ENCODE results near the gene MBOAT1.

Gene MBOAT1

DNA sequence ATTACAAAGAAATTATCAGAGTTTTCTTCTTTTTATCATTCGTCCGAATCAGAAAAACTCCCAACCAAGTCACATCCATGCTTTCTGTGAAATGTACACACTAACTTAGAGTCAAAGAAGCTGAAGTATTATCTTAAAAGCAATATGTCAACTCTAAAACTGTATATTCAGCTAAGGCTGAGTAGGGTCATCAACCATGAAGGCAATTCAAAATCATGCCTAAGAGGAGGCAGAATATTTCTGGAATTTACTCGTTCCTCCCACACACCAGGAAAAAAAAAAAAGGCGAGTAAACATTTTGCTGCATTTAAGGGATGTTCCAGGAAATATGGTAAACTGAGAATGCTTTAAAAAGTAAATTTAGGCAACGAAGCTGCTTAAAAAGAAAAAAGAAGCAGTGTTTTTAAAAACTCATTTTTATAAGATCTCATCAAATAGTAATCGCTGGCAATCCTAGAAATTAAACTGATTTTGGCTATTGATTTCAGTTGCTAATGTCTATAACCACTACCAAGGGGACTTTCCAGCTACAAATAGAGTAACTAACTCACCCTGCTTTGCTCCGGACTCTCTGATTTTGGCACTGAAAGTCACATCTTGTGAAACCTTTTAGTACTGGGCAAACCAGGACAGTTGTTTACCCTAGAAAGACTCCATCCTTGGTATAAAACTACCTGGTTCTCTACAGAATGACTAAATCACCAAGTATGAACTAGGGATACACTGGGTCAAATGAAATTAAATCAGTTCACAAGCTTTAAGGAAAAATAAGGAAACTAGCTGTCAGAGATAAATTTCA lies 82.8 kb downstream of the MBOAT1 start:
- DNase-seq = no peak

DNA sequence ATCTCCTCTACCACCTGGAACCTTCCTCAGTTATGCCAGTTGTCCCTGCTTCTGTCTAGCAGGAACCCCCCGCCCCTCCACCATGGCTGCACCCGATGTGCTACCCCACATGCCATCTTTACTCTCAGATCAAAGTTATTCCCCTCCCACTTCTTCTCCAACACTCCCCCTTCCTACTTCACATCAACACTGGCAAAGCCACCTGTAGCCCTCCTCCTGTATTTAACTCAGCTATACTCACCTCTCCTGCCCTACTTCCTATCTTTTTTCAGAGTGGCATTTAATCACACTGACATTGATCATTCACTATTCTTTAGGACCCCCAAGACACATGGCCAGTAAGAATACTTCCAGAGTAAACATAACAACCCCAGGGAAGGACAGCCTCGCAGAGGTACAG lies 84.3 kb downstream of the MBOAT1 start:
- no peak for DNase-seq

DNA sequence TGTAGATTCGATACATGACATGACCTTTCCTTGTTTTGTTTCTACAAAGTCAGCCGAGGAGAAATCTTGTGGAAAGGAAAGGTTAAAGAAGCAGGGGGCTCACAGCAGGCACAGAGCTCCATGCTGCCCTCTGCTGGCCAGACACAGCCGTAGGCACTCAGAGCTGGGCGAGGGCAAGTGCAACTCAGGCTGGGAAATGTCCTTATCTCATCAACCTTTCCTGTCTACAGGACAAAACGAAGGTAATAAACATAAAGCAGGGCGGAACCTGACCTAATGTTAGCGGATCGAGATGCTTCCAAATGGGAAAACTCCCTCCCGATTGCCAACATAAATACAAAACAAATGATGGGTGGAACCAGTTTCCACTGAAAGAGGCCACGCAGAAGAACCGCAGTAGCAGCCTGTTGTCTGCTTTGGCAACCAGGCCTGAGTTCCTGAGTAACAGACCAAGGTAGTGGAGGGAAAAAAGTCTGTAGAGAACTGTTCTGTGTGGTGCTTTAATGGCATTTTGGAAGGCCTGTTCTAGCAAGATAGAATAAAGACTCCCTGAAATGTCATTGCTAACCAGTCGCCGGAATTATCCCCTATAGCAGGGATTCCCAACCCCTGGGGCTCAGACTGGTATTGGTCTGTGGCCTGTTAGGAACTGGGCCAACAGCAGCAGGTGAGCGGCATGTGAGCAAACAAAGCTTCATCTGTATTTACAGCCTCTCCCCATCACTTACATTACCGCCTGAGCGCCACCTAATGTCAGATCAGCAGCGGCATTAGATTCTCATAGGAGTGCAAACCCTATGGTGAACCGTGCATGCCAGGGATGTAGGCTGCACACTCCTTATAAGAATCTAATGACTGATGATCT lies 85.2 kb downstream of the MBOAT1 start:
- peak; percentile 83 for DNase-seq

DNA sequence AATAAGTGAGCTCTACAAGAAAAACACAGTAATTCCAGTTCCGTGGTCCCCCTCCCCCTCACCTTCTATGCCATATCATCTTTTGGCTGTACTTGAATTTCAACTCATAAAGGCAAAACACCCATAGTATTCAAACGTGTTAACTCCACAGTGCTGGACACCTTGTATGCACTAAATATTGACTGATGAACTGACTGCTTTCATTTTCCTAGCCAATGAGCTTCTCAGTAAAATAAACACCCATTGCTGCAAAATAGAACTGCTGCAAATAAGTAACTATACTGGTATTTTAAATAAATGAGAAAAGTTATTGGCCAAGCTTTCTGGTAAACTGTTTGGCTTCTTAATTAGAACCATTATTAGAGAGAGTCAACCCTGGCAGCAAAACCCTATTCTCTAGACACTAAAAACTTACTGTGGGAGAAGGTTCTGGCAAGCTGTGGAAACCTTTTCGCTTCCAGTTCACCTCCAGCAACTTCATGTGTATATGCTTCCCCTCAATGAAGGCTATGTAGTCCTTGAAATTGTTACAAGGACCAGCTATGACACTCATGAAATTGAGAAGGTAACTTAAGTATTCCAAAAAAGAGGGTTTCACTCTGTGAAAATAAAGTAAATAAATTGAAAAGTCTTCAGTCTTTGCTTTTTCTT lies 86.0 kb downstream of the MBOAT1 start:
- DNase-seq = no peak

DNA sequence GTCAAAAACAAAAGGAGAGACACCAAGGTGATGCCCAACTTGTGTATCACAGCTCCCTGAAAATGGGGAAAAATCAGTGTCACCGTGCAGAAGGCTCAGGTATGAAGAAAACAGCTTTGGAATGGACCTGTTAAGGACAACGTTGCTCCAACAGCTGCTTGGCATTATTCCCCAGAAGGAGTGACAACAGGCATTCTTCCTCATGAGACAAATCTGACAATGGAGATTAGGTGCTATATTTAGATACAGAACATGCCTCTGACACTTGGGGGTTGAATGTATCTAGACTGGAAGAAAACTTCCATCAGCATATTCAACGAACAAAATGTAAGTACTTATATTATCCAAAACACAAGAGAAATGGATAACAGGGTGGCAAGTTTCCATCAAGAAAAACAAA lies 87.7 kb downstream of the MBOAT1 start:
- DNase-seq = no peak

DNA sequence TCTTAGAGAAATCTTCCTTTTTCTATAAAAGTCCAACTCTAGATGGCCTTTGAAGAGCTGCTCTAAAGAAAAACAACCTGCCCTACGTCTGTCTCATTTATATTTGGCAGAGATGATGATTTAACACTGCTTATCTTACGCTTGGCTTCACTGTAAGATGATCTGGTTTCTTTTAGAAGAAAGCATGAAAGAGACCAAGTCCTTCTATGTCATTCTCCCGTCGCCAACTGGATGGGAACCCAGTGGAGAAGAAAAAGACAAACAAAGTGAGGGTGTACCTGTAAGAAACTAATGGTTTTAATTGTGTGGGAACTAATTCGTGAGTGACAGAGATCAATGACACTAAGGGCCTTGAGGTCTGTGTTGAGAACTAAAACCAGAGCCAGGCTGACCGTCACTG lies 92.8 kb downstream of the MBOAT1 start:
- DNase-seq = no peak

DNA sequence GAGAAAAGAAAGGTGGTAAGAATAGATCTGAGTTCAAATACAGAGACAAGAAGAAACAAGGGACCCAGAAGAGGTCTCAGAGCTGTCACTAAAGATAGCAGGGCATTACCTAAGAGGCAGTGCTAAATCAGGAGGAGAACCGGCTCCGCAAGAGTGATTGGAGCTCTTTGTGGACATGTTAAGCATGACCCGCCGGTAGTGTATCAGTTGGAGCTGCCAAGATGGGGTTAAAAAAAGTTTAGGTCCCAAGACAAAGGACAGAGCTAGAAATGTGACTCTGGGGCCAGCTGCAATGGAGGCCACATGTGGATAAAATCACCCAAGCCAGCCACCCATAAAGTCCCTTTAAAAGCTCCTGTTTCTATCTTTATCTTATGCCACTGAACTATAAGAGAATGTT lies 93.4 kb downstream of the MBOAT1 start:
- DNase-seq = no peak

DNA sequence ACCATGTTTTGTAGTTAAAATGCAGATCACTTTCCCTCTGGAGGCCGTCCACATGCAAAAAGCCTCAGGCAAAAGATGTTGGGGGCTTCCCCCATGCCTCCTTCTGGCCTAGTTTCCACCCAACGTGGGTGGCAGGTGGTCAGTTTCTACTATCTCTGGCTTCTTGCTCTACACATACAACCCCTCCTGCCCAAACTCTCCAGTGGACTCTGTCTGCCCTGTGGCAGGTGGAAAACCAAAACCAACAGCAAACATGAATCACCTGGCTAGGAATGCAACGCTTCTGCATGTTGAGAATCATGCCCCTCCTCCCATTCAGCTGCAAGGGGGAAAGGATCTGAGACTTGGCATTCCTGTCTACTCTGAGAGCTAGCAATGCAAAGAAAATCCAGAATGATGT lies 94.8 kb downstream of the MBOAT1 start:
- no peak for DNase-seq

DNA sequence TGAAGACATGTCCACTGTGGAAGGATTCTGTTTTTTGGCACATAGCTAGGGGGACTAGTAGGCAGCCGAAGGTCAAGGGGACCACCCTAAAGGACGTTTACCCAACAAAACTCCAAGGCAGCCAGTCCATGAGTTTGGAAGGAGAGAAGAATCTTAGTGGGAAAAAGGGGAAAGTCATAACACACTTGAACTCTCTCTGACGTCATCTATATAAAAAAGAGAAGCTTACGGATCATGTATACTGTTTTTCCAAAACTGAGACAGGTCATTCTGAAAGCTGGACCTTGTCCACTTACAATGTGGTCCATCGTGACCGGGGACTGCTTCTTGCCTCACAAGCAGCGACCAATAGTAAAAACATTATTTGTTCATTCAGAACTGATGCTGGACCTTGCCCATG lies 95.5 kb downstream of the MBOAT1 start:
- no peak for DNase-seq

DNA sequence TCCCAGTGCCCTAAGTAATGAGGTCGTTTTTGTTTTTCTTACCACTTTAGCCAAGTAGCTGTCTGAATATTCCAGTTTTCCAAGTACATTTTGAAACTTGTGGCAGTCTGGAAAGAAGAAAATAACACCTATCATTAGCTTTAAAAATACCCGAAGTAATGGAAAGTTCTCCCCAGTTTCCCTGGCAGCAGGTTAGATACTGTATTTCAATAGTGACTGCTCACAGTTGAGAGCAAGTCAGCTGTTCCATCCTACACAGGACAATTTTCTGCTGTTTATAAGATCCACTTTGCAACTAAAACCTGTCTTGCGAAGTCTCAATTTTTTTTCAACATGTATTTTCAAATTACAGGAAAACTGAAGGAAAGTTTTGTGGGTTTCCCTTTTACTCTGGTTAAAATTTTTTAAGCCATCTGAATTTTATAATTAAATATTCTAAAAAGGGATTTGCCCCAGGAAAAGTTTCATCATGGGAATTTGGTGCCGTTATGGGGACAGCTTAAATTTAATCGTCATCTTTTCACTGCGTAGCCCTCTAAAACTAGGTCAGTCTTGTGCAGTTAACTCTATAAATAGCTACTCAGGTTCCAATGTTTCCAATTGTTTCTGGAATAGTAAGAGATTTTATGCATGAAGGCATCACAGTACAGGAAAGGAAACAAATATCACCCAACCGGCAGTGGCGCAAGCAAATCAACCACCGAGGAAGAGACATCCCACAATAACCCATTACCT lies 96.9 kb downstream of the MBOAT1 start:
- no peak for DNase-seq

DNA sequence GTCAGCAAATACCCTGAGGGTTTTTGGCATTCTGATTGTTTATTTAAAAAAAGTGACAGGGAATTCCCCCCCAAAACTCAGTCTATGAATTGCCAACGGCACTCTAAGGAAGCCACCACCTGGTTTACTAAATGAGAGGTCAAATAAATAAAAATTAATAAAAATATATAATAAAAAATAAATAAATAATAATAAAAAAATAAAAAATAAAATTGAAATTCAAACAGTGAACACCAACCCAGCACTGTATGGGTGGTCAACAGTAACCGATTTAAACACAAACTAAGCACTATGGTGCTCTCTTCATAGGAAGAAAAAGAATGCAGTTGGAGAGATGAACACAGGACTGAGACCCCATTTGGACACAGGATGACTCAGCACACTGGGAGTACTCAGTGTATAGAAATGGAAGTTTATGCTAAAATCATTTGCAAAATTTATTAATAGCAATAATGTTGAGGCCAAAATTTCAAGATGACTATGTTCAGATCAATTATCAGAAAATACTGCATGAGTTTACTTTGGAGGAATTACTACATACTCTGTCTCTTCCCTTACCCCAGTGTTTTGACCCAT lies 98.5 kb downstream of the MBOAT1 start:
- DNase-seq = no peak

DNA sequence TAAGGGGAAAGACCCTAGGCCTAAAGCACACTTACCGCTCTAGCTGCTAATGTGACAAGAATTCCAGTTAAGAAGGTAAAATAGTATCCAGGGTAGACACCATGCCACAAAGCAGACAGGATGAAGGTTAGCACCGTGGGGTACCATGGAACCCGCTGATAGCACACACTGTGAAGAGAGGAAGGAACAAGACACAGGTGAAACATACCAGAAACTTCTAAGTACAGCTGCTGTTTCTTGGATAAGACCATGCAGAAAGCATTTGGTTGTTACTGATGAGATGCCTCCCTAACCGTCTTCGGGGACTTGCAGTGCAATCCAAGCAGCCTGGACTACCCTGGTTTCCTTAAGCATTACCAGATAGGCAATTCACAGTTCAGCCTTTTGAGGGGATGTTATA lies 99.4 kb downstream of the MBOAT1 start:
- DNase-seq = no peak

DNA sequence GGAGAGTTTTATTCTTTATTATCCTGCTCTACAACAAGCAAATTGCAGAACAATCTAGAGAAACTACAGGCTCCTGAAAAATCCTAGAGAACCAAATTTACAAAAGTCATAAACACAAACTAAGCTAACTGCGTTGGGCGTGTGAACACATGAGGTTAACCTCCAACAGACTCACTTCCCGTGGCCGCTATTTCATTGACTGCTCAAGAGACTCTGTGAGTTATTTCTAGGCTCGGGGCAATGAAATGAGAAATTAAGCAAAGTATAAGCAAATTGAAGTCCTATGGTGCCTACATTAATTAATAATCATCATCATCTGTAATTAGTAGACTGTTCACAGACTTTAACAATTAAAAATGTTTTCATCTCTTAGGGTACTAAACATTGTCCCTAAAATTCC lies 100.0 kb downstream of the MBOAT1 start:
- no peak for DNase-seq

DNA sequence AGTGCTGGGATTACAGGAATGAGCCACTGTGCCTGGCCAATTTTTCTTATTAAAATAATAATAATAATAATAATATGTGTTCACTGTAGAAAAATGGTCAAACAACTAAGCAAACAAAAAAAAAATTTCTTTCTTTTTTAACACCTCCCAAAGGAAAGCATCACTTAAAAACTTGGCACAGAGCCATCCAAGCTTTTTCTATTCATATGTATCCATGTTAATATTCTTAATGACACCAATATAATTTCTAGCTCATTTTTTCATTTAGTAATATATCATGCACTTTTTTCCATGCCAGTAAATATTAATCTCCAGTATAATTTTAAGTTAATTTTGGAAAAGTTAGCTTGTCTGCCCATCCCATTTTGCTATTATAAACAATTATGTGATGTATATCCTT lies 101.8 kb downstream of the MBOAT1 start:
- no peak for DNase-seq

DNA sequence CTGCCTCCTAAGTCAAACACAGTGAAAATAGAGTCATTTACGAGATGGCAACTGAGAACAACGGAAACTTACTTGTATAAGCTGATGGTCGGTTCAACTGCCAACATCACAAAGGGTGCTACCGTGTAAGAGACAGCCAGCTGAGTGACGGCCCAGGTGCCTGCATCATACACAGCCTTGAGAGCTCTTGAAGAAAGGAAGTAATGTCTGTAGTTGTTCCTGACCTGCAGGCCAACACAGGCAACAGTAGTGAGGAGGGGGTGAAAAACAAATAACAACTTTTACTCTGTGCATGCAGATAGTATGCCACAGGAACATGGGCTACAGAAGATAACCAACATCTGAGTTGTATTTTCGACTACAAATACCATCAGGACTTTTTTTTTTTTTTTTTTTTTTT lies 102.7 kb downstream of the MBOAT1 start:
- no peak for DNase-seq

DNA sequence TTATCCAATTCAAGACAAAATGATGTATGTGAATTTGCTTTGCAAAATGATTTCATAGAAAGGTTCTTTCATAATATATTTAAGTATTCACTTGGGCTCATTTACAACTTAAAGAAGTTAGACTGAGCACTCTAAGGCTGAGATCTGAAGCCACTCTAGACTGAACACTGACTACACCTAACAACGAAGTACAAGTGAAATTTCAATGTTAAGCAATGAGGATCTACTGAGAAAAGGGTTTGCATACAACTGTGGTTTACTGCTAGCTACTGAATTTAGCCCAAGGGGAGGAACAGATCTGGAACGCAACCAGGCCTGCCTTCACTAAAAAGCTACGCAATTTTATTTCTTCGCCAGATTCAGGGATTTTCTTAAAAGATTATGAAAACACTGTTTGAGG lies 106.4 kb downstream of the MBOAT1 start:
- no peak for DNase-seq

DNA sequence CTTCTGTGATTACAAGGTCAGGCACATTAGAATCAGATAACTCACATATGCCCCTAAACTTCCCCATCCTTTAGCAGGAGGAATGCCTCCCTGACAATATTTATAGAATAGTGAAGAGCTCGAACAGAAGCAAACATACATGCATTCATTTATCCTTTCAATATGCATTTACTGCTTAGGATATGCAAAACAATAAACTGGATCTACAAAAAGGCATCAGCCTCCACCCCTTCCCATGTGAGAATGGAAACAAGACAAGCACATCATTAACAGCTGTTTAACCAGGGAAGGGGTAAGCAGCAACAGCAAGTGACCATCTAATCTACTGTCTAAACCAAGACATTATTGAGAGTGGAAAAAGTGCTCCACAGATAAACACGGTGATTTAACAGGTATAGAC lies 107.6 kb downstream of the MBOAT1 start:
- DNase-seq = no peak

DNA sequence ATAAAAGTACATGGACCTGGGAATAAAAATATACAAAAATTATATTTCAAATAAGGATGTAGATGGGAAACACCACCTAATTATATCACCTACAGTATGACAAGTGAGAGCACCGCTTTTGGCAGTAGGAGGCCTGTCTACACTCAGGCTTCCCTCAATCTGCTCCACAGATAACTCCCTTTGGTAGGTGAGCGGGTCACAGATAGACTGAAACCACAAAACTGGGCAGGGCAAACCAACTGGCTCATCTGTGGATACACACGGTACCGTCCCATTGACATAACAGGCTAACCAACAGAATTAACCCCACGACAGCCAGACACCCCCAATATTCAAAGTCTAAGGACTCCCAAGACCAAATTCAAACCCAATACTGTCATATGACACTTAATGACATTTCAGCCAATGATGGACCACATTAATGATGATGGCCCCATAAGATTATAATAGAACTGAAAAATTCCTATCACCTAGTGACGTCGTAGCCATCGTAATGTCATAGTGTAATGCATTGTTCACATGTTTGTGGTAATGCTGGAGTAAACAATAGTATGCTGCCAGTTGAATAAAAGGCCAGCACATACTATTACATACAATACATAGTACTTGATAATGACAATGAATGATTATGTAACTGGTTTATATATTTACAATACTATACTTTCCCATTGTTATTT lies 109.7 kb downstream of the MBOAT1 start:
- DNase-seq = no peak

DNA sequence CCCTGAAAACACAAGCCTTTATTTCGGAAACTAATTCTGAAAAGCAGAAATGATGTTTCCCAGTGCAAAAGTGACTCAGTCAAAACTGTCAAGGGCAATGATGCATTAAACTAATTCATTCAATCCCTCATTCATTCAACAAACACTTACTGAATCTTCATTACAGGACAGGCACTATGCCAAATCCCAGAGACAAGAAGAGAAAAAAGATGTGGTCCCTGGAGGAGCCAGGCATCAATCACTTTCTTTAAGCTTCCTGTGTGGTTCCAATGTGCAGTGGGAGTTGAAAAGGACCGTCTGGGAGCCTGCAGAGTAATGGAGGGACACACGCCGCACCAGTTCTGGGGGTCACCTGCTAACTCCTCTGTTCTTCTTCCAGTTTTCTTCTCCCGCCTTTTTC lies 113.1 kb downstream of the MBOAT1 start:
- DNase-seq = no peak

DNA sequence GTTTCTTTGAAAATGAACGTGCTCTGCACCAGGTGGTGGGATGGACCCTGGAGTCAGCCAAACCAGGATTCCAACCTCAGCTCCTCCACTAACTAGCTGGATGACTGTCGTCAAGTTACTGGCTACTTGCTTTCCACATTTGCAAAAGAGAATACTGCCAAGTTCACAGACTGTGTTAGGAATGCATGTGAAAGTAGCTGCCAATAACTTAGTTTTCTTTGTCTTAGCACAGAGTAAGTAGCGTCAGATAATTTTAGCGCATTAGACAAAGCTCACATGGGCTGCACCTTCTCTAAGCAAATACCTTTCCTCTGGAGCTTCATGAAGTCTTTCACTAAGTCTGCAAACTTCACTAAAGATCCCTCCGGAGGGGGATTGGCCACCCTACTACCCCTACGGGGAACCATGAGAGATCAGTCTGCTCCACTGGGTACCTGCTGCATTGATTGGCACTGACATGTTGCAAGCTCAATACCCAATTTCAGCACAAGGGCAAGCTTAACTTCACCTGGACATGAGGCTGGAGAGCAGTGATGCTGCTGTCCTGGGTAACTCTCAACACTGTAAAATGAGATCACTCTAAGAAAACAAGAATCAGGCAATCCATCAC lies 113.9 kb downstream of the MBOAT1 start:
- DNase-seq = no peak

DNA sequence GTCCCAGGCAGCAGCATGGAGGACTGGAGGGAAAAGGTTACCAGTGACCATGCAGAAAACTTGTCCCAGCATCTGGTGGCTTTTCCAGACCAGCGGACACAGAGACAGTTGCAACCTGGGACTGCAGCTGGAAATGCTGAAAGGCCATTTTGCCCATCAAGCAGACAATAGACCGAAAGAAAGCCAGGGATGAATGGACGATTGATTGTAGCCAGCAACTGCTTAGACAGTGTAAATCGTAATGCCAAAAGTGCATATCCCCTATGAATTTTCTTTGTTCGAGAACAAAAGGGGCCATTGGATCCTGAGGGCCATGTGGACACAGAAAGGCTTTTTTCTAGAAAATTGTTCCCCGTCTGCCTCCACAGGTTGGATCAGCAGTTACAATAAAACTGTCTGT lies 115.7 kb downstream of the MBOAT1 start:
- no peak for DNase-seq

DNA sequence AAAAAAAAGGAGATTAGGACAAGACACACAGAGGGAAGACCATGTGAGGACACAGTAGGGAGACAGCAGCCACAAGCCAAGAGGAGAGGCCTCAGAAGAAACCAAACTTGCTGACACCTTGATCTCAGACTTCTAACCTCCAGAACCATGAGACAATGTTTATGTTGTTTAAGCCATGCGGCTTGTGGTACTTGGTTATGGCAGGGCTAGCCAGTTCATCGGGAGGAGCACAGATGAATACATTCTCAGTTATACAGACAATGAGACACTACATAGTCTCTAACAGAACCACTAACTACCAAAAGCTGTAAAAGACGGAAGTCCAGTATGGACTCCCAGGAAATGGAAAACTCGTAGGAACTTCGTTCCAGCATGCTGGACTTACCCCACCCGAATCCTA lies 116.8 kb downstream of the MBOAT1 start:
- no peak for DNase-seq
